NCI-H1105 treated with DMSO at 0.1 percent for 48 hours (cell line): ENCODE results near the gene GID8.
A peak's percentile ranks its signal among the peaks of the same experiment; 100 is the strongest.

ENCODE experiments used
- DNase-seq: peaks from one replicate; lab custom pipeline; 2025; lab: John Stamatoyannopoulos, UW

The GID8 gene

DNA sequence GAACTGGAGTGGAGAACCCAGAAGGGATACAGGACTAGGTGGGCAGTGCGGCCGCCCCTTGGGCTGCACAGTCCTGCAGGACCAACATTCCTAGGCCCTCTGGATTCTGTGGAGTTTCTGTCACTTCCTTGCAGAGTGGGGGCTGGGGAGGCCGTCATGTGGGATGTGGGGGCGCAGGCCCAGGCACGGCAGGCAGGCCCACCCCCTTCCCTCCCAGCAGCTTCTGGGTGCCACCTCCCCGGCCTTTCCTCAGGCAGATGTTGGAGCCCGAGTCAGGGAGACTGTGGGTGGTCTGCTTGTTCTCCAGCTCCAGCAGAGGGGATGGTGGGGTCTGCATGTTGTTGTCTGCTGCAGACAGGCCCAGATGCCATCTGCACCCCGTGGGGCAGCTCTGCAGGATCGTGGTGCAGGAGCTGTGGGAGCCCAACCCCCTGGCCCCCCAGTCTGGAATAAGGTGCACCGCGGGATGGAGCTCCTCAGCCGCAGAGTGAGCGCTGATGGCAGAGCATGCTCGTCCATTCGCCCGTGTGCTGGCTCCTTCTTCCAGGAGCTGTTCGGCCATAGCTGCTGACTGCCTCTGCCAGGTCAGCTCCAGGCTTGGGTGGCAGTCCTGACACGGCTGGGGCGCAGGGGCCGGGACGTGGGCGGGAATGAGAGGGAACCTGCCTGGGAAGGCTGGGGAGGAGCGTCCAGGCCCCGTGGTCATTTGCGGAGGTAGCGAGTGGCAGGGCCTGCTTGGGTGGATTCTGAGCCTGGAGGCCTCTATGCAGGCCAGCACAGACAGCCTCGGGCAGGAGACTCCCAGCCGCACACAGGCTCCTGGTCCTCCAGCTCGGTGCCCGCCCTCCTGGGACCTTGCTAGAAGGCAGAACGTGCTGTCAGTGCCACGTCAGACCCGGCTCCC is 32.6 kb downstream of the GID8 start:
- no peak for DNase-seq

DNA sequence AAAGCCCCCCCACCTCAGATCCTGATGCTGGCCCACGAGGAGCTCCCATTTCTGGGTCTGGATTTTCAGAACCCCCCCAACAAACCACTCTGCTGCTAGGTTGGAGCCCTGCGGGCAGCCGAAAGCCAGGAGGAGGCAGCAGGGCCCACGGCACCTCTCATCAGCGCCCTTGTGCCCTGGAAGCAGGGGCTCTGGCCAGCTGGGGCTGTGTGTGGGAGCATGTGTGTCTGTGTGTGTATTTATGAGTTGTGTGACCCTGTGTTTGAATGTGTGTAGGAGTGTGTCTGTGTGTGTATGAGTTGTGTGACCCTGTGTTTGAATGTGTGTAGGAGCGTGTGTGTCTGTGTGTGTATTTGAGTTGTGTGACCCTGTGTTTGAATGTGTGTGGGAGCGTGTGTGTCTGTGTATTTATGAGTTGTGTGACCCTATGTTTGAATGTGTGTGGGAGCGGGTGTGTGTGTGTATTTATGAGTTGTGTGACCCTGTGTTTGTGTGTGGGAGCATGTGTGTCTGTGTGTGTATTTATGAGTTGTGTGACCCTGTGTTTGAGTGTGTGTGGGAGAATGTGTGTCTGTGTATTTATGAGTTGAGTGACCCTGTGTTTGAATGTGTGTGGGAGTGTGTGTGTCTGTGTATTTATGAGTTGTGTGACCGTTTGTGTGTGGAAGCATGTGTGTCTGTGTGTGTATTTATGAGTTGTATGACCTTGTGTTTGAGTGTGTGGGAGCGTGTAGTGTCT is 33.4 kb downstream of the GID8 start:
- DNase-seq: no peak

DNA sequence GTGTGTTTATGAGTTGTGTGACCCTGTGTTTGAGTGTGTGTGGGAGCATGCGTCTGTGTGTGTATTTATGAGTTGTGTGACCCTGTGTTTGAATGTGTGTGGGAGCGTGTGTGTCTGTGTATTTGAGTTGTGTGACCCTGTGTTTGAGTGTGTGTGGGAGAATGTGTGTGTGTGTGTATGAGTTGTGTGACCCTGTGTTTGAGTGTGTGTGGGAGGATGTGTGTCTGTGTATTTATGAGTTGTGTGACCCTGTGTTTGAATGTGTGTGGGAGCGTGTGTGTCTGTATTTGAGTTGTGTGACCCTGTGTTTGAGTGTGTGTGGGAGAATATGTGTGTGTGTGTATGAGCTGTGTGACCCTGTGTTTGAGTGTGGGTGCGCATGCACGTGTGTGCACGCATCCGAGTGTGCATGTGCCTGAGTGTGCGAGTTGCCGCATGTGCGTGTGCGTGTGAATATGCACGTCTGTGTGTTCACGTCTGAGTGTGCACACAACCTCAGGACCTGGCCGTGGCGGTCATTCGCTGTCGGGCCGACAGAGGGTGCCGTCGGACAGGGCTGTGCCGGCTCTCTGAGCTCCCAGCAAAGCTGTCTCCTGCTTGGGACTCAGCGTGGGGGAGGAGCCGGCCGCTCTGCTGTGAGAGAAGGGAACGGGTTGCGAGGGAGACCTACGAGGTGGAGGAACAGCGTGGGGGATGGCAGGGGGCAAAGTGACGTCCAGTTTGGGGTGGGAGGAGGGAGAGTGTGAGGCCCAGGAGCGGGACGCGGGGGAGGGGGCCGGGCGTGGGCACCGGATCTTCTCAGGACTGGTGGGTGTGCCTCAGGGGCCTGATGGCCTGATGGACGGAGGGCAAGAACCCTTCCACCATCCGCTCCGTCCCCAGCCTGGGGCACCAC is 34.2 kb downstream of the GID8 start:
- peak; percentile 69 for DNase-seq

- no peak for DNase-seq
These were observed 35.1 kb downstream of the GID8 start for GRCh38 chr20:62972845-62973745.

DNA sequence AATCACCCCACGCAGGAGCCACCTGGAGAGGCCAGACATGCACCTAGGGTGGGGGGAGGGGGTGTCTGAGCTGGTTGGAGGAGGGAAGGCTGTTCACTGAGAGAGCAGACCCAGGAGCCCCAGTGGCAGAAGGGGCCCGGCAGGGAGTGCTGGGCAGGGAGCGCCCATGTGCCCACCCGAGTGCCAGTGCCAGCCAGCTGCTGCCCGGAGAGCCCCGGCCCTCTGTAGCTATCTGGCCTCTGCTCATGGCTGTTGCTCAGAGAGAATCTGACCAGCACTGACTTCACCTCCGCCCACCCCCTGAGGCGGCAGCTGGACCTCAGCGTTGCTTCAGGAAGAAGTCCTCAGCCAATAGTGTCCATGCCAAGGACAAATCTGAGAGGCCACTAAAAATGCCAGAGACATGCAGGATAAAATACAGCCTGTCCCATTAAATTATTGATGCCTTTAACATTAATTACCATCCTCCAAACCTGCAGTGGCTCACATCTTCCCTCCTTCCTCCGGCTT is 37.4 kb downstream of the GID8 start:
- DNase-seq: no peak

- no peak for DNase-seq
These were observed 38.0 kb downstream of the GID8 start for GRCh38 chr20:62975812-62976508.

- no peak for DNase-seq
These were observed 38.9 kb downstream of the GID8 start for GRCh38 chr20:62976886-62977285.

DNA sequence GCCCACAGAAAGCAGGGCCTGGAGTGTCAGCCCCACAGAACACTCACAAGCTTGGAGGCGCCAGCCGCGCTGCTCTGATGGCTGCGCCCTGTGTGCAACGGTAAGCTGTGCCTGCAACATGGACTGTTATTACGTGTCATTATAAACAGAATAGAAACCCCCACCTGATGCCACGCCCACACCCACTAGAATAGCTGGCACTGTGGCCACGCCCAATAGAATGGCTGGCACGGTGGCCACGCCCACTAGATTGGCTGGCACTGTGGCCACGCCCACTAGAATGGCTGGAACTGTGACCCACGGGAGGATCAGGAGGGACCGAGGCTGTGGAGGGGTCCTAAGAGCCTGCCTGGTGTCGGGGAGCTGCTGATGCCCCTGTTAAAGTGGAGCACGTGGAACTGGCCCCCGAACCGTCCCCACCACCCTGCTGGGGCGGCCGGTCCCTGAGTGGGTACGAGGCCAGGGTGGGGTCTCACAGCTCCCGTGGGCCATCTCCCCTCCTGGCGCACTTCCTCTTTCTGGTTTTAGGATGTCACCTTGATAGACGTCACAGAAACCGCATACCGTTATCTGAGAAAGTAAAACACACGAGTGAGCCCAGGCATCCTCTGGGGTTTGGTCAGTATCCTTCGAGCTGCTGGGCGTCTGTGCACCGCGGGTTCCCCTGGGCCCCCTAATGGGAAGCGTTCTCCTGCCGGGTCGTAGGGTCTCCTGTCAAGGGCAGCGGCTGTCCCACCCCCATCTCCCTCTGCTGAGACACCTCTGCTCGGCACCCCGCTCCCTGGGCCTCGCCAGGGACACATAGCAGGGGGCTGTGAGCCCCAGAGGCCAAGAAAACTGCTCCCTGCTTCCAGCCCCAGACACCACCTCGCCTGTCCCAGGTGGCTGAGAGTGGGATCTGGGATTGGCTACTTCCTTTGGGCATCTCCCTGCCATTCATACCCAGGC is 39.9 kb downstream of the GID8 start:
- DNase-seq: no peak

- no peak for DNase-seq
These were observed 40.6 kb downstream of the GID8 start for GRCh38 chr20:62978561-62978943.

GRCh38 chr20:62979310-62979709 is 41.4 kb downstream of the GID8 start:
- no peak for DNase-seq

- peak; percentile 64 for DNase-seq
These were observed 42.0 kb downstream of the GID8 start for GRCh38 chr20:62979876-62980373.

DNA sequence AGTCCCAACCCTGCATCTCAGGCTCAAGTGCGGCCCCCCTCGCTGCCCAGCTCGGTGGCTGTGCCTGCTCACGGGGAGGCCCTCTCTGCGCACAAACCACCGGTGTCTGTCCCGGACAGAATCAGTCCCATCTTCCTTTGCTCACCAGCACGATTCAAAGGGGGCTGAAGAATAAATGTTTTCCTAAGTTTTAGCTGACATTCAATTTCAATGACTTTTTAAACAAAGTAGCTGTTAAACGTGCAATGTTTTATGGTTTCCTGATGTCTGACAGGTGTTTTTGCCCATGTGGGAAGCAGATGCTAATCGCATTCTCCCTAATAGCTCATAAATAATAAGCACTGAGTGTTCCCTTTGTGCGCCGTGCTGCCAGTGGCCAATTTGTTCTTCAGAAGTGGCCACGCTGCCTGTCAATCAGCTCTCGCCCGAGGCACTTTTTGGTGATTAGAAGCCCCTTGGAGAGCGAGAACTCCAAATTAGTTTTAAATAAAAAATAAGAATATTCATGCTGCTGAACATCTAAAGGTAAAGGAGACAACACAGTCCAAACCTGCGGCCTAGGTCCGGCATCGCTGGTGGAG is 42.5 kb downstream of the GID8 start:
- DNase-seq: peak; percentile 94

DNA sequence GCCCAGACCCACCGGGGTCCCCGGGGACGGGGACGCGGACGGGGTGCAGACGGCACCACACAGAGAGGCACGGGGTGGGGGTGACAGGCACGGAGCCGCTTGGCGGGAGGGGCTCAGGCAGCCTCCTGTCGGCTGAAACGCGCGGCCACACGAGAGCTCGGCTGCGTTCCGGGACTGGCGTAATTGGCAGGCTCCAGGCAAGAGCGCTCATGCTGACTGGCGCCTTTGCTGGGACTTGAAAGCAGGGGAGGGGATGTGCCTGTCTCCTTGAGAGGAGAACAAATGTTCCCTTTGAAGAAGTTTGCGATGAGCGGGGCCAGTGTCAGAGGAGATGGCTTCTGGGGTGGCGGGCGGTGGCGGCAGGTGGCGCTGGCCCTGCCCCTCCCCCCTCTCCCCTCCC is 43.0 kb downstream of the GID8 start:
- DNase-seq: peak; percentile 72

DNA sequence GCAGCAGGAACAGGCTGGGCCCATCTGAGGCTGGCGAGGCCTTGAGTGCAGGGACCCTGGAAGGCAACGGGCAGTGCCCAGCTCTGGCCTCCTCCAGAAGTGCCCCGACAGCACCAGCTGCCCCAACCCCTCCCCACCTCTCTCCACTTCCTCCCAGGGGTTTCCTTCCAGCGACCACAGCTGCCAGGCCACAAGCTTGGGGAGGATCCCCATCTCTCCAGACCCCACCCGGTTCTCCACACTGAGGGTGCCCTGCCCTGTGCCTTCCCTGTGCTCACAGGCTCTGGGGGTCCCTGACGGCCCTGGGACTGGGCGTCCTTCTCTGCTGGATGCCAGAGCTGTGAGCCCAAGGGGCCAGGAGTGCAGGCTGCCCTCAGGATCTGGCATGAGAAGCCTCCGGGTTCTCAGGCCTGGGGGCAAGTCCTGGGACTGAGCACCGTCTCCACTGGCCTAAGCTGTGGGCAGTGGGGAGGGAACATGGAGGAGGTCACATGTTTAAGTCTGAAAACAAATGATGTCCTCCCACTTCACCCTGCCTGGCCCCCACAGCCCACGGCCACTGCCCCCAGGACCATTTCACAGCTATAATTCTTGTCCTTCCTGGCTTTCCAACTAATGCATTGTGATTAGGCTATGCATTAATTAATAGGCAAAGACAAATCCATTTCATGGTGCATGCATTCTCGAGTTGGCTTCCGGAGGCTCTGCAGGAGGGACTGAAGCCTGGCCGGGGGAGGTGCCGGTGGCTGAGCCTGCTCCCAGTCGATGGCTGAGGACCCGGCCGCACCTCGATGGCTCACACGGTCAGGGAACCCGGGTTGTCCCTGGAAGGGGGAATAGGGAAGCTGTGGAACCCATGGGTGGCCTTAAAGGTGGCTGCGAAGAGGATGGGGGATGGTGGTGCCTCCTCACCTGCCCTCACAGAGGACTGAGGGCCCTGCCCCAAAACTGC is 44.5 kb downstream of the GID8 start:
- DNase-seq: no peak

- DNase-seq: no peak
These were observed 45.3 kb downstream of the GID8 start for GRCh38 chr20:62983210-62983609.

GRCh38 chr20:62984666-62985443 is 46.9 kb downstream of the GID8 start:
- peak; percentile 82 for DNase-seq

DNA sequence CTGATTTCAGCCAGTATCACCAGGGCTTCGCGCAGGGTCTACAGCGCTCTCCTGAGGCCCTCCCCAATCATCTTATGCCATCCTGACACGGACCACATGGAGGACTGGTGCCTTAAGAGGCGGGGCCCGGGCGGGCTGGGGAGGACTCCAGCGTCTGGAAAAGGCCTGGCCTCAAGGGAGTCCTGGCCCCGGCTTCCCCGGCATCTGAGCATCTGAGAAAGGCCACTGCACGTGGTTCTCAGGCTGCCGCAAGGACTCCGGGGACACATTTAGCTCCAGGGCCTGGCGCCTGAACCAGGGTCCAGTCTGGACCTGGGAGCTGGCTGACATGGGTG is 47.5 kb downstream of the GID8 start:
- DNase-seq: no peak
